GM12801 (cell line): ENCODE measurements around the gene P4HTM.

Experiments
- CTCF ChIP-seq: IDR thresholded peaks from one replicate; pipeline ENCODE4 v1.5.1; 2011; ENCODE audit warnings: control low read depth; ENCODE audit not compliant: insufficient read length; ENCODE audit errors: extremely low read depth

P4HTM gene

GRCh38 chr3:49024449-49024848, 34.4 kb downstream of the P4HTM start:
- TF ChIP-seq CTCF = no peak

GRCh38 chr3:49025005-49025792, 35.2 kb downstream of the P4HTM start:
- no peak for TF ChIP-seq CTCF

GRCh38 chr3:49025793-49026520, 35.9 kb downstream of the P4HTM start:
- TF ChIP-seq CTCF = no peak

- no peak for TF ChIP-seq CTCF
Measured at GRCh38 chr3:49026536-49026935, 36.5 kb downstream of the P4HTM start.

GRCh38 chr3:49027634-49028033, 37.6 kb downstream of the P4HTM start:
- TF ChIP-seq CTCF = no peak

GRCh38 chr3:49028298-49028672, 38.2 kb downstream of the P4HTM start:
- no peak for TF ChIP-seq CTCF

- no peak for TF ChIP-seq CTCF
Measured at GRCh38 chr3:49028673-49029562, 38.9 kb downstream of the P4HTM start, which contains the start of gene IMPDH2. Gene IMPDH2, minus strand, starts transcription at chr3:49029398. Its CDS starts 48 bp downstream, at chr3:49029350.
